A673 (cell line): ENCODE data around the gene CHI3L2. TPM values are rescaled to one million over a fixed set of nuclear protein-coding genes. Genes with fewer than 3 reads are reported as not detected.

Experiments used
- BruUV-seq: library from RNA; stranded (reverse); fragments of 400-500 nt; replicated peaks from 2 replicates; lab custom pipeline; 2021; lab: Mats Ljungman, UMichigan
- CTCF ChIA-PET: fragments of 300-600 bp; sonication (Branson Sonifier 250); formaldehyde crosslinking; loops from one replicate; lab custom pipeline; 2022; ENCODE audit warnings: antibody characterized with exemption; lab: Charles Lee
- POLR2A ChIA-PET: fragments of 300-600 bp; sonication (Branson Sonifier 250); formaldehyde crosslinking; loops from one replicate; lab custom pipeline; 2022; ENCODE audit warnings: antibody characterized with exemption; ENCODE audit not compliant: low non-redundant PET; lab: Charles Lee
- DNase-seq: peaks from one replicate; pipeline ENCODE4 v3.0.0-alpha.2; 2015; ENCODE audit warnings: low spot score
- H3K27ac ChIP-seq: fragments of 200-600 bp; sonication (generic); 2 replicates; pipeline ENCODE4 v1.5.1; 2016; ENCODE audit warnings: mixed run types, low read depth, mild to moderate bottlenecking, mixed read lengths, antibody characterized with exemption, low read length; ENCODE audit not compliant: poor library complexity, severe bottlenecking
- H3K27me3 ChIP-seq: fragments of 200-600 bp; sonication (generic); replicated peaks from 2 replicates; pipeline ENCODE4 v1.6.1; 2017; ENCODE audit warnings: mixed run types, low read depth, mild to moderate bottlenecking, mixed read lengths, antibody characterized with exemption, low read length; ENCODE audit not compliant: insufficient read depth, poor library complexity
- H3K36me3 ChIP-seq: fragments of 200-600 bp; sonication (generic); 2 replicates; pipeline ENCODE4 v1.6.1; 2016; ENCODE audit warnings: mixed run types, mild to moderate bottlenecking, mixed read lengths, antibody characterized with exemption, low read length; ENCODE audit not compliant: insufficient read depth, poor library complexity, severe bottlenecking
- H3K4me1 ChIP-seq: fragments of 200-600 bp; sonication (generic); 2 replicates; pipeline ENCODE4 v1.6.1; 2017; ENCODE audit warnings: mixed run types, mild to moderate bottlenecking, mixed read lengths, antibody characterized with exemption, low read length; ENCODE audit not compliant: insufficient read depth, poor library complexity, severe bottlenecking
- H3K4me3 ChIP-seq: fragments of 200-600 bp; sonication (generic); 2 replicates; pipeline ENCODE4 v1.5.1; 2016; ENCODE audit warnings: low read depth, mixed run types, mild to moderate bottlenecking, mixed read lengths, low read length; ENCODE audit not compliant: poor library complexity, severe bottlenecking
- H3K9me3 ChIP-seq: fragments of 200-600 bp; sonication (generic); 2 replicates; pipeline ENCODE4 v1.6.1; 2016; ENCODE audit warnings: mixed run types, low read depth, mild to moderate bottlenecking, mixed read lengths, antibody characterized with exemption, low read length; ENCODE audit not compliant: poor library complexity, severe bottlenecking
- EZH2 ChIP-seq: fragments of 200-600 bp; sonication (generic); IDR thresholded peaks from 2 replicates; pipeline ENCODE4 v1.6.1; 2017; ENCODE audit warnings: borderline replicate concordance, low read depth, mild to moderate bottlenecking, mixed read lengths, antibody characterized with exemption, low read length; ENCODE audit not compliant: poor library complexity, severe bottlenecking
- intact Hi-C: fragments of 100-400 bp; cut with micrococcal nuclease; formaldehyde crosslinking; loops from one replicate; pipeline ENCODE4 v1.10.0; 2022; ENCODE audit not compliant: unreplicated experiment
- total RNA-seq: library from RNA; stranded (reverse); gene quantifications from 2 replicates; pipeline ENCODE4 v1.2.3, GENCODE V29; 2021
- TF ChIP-seq, protein P1 (sequence below): fragments of 300-800, 200-600 bp; sonication (generic); conservative IDR thresholded peaks from 2 replicates; pipeline ENCODE4 v1.5.1; 2017; ENCODE audit warnings: low read depth, mild to moderate bottlenecking, antibody characterized with exemption, low read length, moderate library complexity, mixed read lengths

The CHI3L2 gene
- total RNA-seq, 1 experiment from 2014 or later = not detected

- Histone ChIP-seq H3K27ac (no peak overlapping the region), H3K36me3 (peaks cover 13% of the 10 kb centered on the region), H3K4me1 (no peaks in the 10 kb centered on the region), H3K27me3 (no peaks in the 10 kb centered on the region), H3K4me3 (no peak overlapping the region), H3K9me3 (no peaks in the 10 kb centered on the region)
- TF ChIP-seq, protein P1, sequence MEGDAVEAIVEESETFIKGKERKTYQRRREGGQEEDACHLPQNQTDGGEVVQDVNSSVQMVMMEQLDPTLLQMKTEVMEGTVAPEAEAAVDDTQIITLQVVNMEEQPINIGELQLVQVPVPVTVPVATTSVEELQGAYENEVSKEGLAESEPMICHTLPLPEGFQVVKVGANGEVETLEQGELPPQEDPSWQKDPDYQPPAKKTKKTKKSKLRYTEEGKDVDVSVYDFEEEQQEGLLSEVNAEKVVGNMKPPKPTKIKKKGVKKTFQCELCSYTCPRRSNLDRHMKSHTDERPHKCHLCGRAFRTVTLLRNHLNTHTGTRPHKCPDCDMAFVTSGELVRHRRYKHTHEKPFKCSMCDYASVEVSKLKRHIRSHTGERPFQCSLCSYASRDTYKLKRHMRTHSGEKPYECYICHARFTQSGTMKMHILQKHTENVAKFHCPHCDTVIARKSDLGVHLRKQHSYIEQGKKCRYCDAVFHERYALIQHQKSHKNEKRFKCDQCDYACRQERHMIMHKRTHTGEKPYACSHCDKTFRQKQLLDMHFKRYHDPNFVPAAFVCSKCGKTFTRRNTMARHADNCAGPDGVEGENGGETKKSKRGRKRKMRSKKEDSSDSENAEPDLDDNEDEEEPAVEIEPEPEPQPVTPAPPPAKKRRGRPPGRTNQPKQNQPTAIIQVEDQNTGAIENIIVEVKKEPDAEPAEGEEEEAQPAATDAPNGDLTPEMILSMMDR = no peak
- TF ChIP-seq EZH2 = no peak
- POLR2A ChIA-PET = no interaction called here
- intact Hi-C loops = no loop called here
- no TSS peak for BruUV-seq
- DNase-seq = no peak
- CTCF ChIA-PET = no interaction called here
Observed at GRCh38 chr1:111183308-111184069, 44.0 kb upstream of the CHI3L2 start.

DNA sequence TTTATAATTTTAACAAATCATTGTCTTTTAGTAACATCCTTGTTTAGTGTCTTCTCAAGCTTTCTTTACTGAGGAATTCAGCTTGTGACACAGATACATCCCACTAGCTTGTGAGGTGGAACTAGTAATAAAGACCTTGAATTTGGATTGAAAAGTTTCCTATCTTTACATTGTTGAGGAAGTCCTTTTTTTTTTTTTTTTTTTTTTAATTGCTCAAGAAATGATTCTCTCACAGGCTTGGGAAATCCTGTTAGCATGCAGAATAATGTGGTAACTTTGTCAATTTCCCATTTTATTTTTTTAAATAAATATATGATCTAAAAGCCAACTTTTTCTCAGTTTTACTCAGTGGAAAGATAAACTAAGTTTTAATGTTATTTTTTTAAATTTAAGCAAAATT is 42.9 kb upstream of the CHI3L2 start:
- peaks cover 13% of the 10 kb centered on the region for H3K36me3 ChIP-seq
- no peaks in the 10 kb centered on the region for H3K27me3 ChIP-seq
- no peaks in the 10 kb centered on the region for H3K9me3 ChIP-seq
- BruUV-seq = no TSS peak
- POLR2A ChIA-PET = interaction anchor here (0.6 kb wide), 1 partner anchor 69 kb away, joined by 3 read pairs; no protein-coding TSS in a partner anchor
- no peak overlapping the region for H3K4me3 ChIP-seq
- no peak overlapping the region for H3K27ac ChIP-seq
- CTCF ChIA-PET = no interaction called here
- no peaks in the 10 kb centered on the region for H3K4me1 ChIP-seq
- no peak for DNase-seq
- no peak for TF ChIP-seq EZH2
- TF ChIP-seq, protein P1 = no peak
- intact Hi-C loops = no loop called here

- no peak overlapping the region for H3K27ac ChIP-seq
- POLR2A ChIA-PET = no interaction called here
- intact Hi-C loops = no loop called here
- no peak overlapping the region for H3K4me3 ChIP-seq
- CTCF ChIA-PET = no interaction called here
- BruUV-seq = no TSS peak
- H3K4me1 ChIP-seq = no peaks in the 10 kb centered on the region
- no peaks in the 10 kb centered on the region for H3K36me3 ChIP-seq
- TF ChIP-seq, protein P1 = no peak
- DNase-seq = no peak
- H3K27me3 ChIP-seq = no peaks in the 10 kb centered on the region
- H3K9me3 ChIP-seq = no peaks in the 10 kb centered on the region
Observed at GRCh38 chr1:111190931-111191451, 36.5 kb upstream of the CHI3L2 start.
